Esophagus muscularis mucosa (tissue), 4 donors: Measurements from ENCODE around the gene B4GALNT2. TPM values are rescaled to one million over a fixed set of nuclear protein-coding genes. Genes with fewer than 3 reads are reported as not detected.
"Not testable (repeated sequence)": the region's sequence is repeated elsewhere in the genome, so short reads cannot be mapped to it uniquely, and the experiment has no call there.

ENCODE experiments used
- DNase-seq: peaks from one replicate; pipeline ENCODE4 v3.0.0-alpha.2; 2017; ENCODE audit errors: extremely low spot score
- H3K27ac ChIP-seq, 4 donors: fragments of 200-600 bp; sonication (generic); replicated peaks in 1 of 4; 1 replicate in 3 of 4; 2 replicates in 1 of 4; pipeline ENCODE4 v1.5.1; 2016 to 2019; ENCODE audit warnings: mild to moderate bottlenecking in 1 of 4
- H3K27me3 ChIP-seq, 4 donors: fragments of 200-600 bp; sonication (generic); one replicate each; pipeline versions ENCODE4 v1.5.1 to v1.6.0; 2016 to 2019
- H3K36me3 ChIP-seq, 4 donors: fragments of 200-600 bp; sonication (generic); one replicate each; pipeline ENCODE4 v1.5.1; 2016 to 2019
- H3K4me1 ChIP-seq, 4 donors: fragments of 200-600 bp; sonication (generic); one replicate each; pipeline ENCODE4 v1.5.1; 2016 to 2019
- H3K4me3 ChIP-seq, 4 donors: fragments of 200-600 bp; sonication (generic); 1 replicate in 2 of 4; 2 replicates in 2 of 4; pipeline ENCODE4 v1.5.1; 2016 to 2019; ENCODE audit warnings: mild to moderate bottlenecking in 4 of 4, moderate library complexity in 1 of 4
- H3K9me3 ChIP-seq, 4 donors: fragments of 200-600 bp; sonication (generic); 1 replicate in 3 of 4; 2 replicates in 1 of 4; pipeline ENCODE4 v1.5.1; 2016 to 2019
- EP300 ChIP-seq: sonication (generic); formaldehyde crosslinking; IDR thresholded peaks from one replicate; pipeline ENCODE4 v1.6.1; 2017; ENCODE audit warnings: antibody characterized with exemption
- POLR2A ChIP-seq: fragments of 450-650 bp; IDR thresholded peaks from one replicate; pipeline ENCODE4 v1.6.1; 2017; ENCODE audit warnings: antibody characterized with exemption, moderate library complexity, mild to moderate bottlenecking, low read depth
- POLR2AphosphoS5 ChIP-seq, 2 donors: sonication (generic); formaldehyde crosslinking; IDR thresholded peaks; one replicate each; pipeline ENCODE4 v1.6.1; 2017; ENCODE audit warnings: antibody characterized with exemption in 2 of 2
- WGBS: methylation state at CpG from one replicate; pipeline ENCODE4 v1.1.5; 2018; 5-methylcytosine and 5-hydroxymethylcytosine counted together
- intact Hi-C: fragments of 100-400 bp; cut with DNase I; formaldehyde crosslinking; loops from one replicate; pipeline ENCODE4 v1.15.1; 2023
- total RNA-seq, 4 donors: library from RNA; depleted of rRNA; stranded (reverse); fragments of >200 nt; gene quantifications; one replicate each; pipeline versions ENCODE4 v1.1.0 to v1.2.1, GENCODE V29; 2016
- TF ChIP-seq, protein P1 (sequence below), 3 experiments: fragments of 200-600 bp in 2 of 3; fragments of 450-650 bp in 1 of 3; sonication (generic) in 2 of 3; IDR thresholded peaks; one replicate each; pipeline ENCODE4 v1.5.1; 2017 to 2019; ENCODE audit warnings: antibody characterized with exemption in 3 of 3, mild to moderate bottlenecking in 2 of 3, moderate library complexity in 1 of 3

The B4GALNT2 gene
- total RNA-seq, 4 donors from 2014 or later: not detected

DNA sequence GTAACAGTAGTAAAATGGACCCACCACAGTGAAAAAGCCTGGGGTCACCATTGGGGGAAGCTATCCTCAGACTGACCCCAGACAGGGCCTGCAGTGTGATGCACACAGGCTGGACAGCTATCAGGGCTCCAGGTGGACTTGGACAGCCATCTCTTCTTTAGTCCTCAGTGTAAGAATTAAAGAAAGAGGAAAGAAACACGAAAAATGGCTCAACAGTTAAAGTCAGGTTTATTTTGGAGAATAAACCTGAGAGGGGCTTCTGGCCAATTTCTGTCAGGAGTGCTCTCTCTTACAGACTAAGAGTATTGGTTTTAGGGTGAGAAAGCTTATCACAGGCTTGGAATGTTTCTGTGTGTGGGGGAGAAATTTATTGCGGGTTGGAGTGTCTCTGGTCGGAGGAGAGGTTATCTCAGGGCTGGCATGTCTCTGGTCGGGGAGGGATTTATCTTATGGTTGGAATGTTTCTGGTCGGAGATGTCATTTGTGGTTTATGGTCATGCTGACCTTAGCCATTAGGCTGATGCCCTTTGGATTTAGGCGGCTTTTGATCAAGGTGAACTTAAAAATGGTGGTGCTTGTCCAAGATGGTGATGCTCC, 10.8 kb upstream of the B4GALNT2 start:
- H3K4me1 ChIP-seq: no peaks in the 10 kb centered on the region
- H3K27ac ChIP-seq: no peak overlapping the region
- no peaks in the 10 kb centered on the region for H3K36me3 ChIP-seq
- no peak for DNase-seq
- TF ChIP-seq, protein P1, sequence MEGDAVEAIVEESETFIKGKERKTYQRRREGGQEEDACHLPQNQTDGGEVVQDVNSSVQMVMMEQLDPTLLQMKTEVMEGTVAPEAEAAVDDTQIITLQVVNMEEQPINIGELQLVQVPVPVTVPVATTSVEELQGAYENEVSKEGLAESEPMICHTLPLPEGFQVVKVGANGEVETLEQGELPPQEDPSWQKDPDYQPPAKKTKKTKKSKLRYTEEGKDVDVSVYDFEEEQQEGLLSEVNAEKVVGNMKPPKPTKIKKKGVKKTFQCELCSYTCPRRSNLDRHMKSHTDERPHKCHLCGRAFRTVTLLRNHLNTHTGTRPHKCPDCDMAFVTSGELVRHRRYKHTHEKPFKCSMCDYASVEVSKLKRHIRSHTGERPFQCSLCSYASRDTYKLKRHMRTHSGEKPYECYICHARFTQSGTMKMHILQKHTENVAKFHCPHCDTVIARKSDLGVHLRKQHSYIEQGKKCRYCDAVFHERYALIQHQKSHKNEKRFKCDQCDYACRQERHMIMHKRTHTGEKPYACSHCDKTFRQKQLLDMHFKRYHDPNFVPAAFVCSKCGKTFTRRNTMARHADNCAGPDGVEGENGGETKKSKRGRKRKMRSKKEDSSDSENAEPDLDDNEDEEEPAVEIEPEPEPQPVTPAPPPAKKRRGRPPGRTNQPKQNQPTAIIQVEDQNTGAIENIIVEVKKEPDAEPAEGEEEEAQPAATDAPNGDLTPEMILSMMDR (IDR thresholded peaks at IDR 0.05): no peak
- TF ChIP-seq EP300 (no peak), POLR2AphosphoS5 (IDR thresholded peaks at IDR 0.05) (no peak)
- 77% methylated on average over 6 of the region's 6 CpGs for WGBS
- intact Hi-C loops: no loop called here
- H3K27me3 ChIP-seq: peaks cover 0 to 49% (median 0%) of the 10 kb centered on the region in 4 donors
- peaks cover 0 to 4% (median 0%) of the 10 kb centered on the region in 4 donors for H3K9me3 ChIP-seq
- H3K4me3 ChIP-seq: no peak overlapping the region

DNA sequence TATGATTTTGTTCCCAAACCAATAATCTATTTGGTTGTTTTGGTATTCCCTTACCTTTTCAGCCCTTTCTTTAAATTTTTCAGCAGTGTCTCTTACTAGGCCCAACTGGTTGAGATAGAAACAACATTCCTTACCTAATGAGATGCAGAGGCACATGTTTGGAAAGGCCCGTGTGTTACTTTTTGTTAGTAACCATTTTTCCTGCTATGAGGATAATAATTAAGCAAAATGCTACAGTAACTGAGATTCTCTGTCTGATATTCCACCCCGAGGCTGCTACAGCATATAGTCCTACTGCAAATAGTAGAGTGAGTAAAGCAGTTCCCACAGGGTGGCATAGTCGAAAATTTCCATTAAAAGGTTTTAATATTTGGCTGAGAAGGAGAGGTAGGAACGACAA, 10.0 kb upstream of the B4GALNT2 start:
- no peaks in the 10 kb centered on the region for H3K36me3 ChIP-seq
- H3K4me3 ChIP-seq: no peak overlapping the region
- H3K27me3 ChIP-seq: peaks cover 0 to 41% (median 0%) of the 10 kb centered on the region in 4 donors
- no peak for TF ChIP-seq POLR2A
- peaks cover 0 to 4% (median 0%) of the 10 kb centered on the region in 4 donors for H3K9me3 ChIP-seq
- H3K27ac ChIP-seq: no peak overlapping the region
- DNase-seq: no peak
- intact Hi-C loops: no loop called here
- H3K4me1 ChIP-seq: no peaks in the 10 kb centered on the region
- WGBS: 71% methylated on average over 4 of the region's 4 CpGs

DNA sequence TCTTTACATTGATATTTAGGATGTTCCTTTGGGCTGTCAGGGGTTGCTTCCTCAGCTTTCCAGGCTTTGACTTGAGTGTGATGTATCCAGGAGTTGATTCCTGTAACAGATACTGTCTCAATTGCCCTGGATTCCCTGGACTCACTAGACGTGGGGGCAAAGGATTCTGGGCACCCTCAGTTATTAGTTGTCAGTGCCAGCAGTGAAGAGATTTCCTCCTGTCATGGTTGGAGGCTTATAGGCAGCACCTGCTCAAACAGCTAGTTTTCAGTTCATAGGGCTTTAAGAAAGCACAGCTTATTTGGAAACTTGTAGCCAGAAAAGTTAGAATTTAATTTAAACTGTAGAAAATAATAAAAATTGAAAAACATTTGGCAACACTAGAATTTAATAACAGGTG, 9.5 kb upstream of the B4GALNT2 start:
- WGBS: 33% methylated on average over 1 of the region's 1 CpG
- Histone ChIP-seq H3K4me3 (no peak overlapping the region), H3K9me3 (peaks cover 0 to 4% (median 0%) of the 10 kb centered on the region in 4 donors), H3K4me1 (no peaks in the 10 kb centered on the region), H3K27me3 (peaks cover 0 to 37% (median 0%) of the 10 kb centered on the region in 4 donors), H3K27ac (no peak overlapping the region), H3K36me3 (no peaks in the 10 kb centered on the region)
- intact Hi-C loops: no loop called here
- DNase-seq: no peak
- no peak for TF ChIP-seq POLR2A
- no peak for TF ChIP-seq EP300
- TF ChIP-seq, protein P1 (IDR thresholded peaks at IDR 0.05): no peak
- no peak for TF ChIP-seq POLR2AphosphoS5 (IDR thresholded peaks at IDR 0.05)

DNA sequence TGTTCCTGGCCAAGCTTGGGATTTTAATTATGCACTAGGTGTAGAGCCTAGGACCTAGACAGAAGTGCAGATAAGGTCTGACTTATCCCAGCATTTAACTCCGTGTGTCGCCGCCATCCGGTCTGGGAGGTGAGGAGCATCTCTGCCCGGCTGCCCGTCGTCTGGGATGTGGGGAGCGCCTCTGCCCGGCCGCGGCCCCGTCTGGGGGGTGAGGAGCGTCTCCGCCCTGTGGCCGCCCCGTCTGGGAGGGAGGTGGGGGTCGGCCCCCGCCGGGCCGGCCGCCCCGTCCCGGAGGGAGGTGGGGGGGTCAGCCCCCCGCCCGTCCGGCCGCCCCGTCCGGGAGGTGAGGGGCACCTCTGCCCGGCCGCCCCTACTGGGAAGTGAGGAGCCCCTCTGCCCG, 7.1 kb upstream of the B4GALNT2 start:
- DNase-seq: no peak

DNA sequence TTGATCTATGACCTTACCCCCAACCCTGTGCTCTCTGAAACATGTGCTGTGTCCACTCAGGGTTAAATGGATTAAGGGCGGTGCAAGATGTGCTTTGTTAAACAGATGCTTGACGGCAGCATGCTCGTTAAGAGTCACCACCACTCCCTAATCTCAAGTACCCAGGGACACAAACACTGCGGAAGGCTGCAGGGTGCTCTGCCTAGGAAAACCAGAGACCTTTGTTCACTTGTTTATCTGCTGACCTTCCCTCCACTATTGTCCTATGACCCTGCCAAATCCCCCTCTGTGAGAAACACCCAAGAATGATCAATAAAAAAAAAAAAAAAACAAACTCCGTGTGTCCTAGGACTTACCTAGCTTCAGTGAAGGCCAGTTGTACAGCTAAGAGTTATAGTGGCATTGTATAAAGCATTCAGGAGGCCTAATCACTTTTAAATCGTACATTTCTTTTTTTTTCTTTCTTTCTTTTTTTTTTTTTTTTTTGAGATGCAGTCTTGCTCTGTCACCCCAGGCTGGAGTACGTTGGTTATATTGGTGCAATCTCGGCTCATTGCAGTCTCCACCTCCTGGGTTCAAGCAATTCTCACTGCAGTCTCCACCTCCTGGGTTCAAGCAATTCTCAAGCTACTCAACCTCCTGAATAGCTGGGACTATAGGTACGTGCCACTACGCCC, 6.2 kb upstream of the B4GALNT2 start:
- Histone ChIP-seq H3K9me3 (peaks cover 0 to 13% (median 5%) of the 10 kb centered on the region in 4 donors), H3K27me3 (peaks cover 0 to 34% (median under 1%) of the 10 kb centered on the region in 4 donors)
- WGBS: 73% methylated on average over 10 of the region's 10 CpGs
- H3K4me3 ChIP-seq, H3K36me3 ChIP-seq, DNase-seq, H3K4me1 ChIP-seq, intact Hi-C loops, H3K27ac ChIP-seq: not testable (repeated sequence)

More for the DNA sequence above, 7.1 kb upstream of the B4GALNT2 start:
- Histone ChIP-seq H3K27ac (no peak overlapping the region), H3K4me1 (no peaks in the 10 kb centered on the region), H3K36me3 (no peaks in the 10 kb centered on the region), H3K9me3 (peaks cover 0 to 13% (median 5%) of the 10 kb centered on the region in 4 donors), H3K4me3 (no peak overlapping the region), H3K27me3 (peaks cover 0 to 35% (median 0%) of the 10 kb centered on the region in 4 donors)
- intact Hi-C loops: no loop called here
- 93% methylated on average over 10 of the region's 32 CpGs for WGBS
- no peak for TF ChIP-seq EP300
- TF ChIP-seq POLR2A: no peak
- TF ChIP-seq, protein P1 (IDR thresholded peaks at IDR 0.05): no peak
- no peak for TF ChIP-seq POLR2AphosphoS5 (IDR thresholded peaks at IDR 0.05)

DNA sequence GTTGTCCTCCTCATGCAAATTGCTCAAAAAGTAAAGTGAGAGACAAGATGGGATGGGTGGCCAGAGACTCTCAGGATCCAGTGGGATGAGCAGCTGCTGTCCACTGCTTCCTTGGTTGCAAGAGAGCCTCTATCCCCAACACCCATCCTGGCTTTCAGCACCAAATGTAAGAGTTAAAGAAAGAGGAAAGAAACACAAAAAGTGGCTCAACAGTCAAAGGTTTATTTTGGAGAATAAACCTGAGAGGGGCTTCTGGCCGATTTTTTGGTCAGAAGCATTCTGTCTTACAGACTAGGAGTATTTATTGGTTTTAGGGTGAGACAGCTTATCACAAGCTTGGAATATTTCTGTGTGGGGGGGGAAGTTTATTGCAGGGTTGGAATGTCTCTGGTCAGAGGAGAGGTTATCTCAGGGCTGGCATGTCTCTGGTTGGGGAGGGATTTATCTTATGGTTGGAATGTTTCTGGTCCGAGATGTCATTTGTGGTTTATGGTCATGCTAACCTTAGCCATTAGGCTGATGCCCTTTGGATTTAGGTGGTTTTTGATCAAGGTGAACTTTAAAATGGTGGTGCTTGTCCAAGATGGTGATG, 3.1 kb upstream of the B4GALNT2 start:
- H3K36me3 ChIP-seq, H3K4me3 ChIP-seq, intact Hi-C loops, H3K9me3 ChIP-seq, DNase-seq, H3K27ac ChIP-seq: not testable (repeated sequence)
- Histone ChIP-seq H3K27me3 (peaks cover 0 to 62% (median 27%) of the 10 kb centered on the region in 4 donors), H3K4me1 (peaks cover 9 to 14% (median 11%) of the 10 kb centered on the region in 4 donors)
- WGBS: 73% methylated on average over 2 of the region's 2 CpGs
